T1000 (cell line): ENCODE measurements around the gene SLC6A3.
"Not testable (repeated sequence)": the region's sequence is repeated elsewhere in the genome, so short reads cannot be mapped to it uniquely, and the experiment has no call there.

ENCODE experiments used
- DNase-seq: peaks from one replicate; lab custom pipeline; 2025; ENCODE audit warnings: mixed read lengths; lab: John Stamatoyannopoulos, UW

The SLC6A3 gene

DNA sequence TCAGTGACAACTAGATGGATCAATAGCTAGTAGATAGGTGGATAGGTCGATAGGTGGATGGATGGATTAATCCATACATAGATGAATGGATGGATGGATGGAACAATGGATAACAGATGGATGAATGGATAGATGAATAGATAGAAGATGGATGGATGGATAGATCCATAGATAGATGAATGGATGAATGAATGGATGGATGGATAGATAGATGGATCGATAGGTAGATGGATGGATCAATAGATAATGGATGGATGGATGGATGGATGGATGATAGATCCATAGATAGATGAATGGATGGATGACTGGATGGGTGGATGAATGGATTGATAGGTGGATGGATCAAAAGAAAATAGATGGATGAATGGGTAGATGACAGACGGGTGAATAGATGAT is 5.1 kb downstream of the SLC6A3 start:
- no peak for DNase-seq

DNA sequence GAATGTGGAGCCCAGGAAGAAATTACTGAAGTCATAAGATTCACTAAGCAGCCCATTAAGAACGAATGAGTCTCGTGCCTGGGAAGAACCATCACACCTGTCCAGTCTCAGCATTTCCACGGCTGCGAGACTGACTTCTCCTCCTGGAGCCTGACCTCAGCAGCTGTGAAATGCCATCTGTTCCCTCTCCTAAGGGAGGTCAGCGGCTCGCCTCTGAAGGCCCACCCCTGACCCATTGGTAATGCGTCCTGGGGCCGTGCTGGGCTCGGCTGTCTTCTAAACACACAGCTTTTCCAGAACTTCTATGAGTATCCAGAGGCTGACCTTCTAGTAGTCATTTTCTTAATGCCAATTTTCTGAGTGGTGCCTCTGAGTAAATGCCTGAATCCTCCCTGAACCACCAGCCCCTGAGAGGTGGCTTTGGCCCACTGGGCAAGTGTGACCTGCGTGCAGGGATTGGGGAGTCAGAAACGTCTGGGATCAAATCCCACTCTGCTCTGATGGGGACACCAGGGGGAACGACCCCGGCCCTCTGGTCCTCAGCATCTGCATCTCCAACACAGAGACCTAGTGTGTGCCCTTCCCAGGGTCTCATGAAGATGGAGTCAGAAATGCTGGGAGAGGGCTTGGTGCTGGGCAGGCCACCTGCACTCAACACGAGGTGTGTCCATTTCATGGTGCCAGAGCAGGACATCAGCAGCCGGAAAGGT is 5.7 kb downstream of the SLC6A3 start:
- DNase-seq, result no peak

- no peak for DNase-seq
Measured at GRCh38 chr5:1438871-1439270, 6.4 kb downstream of the SLC6A3 start.

DNA sequence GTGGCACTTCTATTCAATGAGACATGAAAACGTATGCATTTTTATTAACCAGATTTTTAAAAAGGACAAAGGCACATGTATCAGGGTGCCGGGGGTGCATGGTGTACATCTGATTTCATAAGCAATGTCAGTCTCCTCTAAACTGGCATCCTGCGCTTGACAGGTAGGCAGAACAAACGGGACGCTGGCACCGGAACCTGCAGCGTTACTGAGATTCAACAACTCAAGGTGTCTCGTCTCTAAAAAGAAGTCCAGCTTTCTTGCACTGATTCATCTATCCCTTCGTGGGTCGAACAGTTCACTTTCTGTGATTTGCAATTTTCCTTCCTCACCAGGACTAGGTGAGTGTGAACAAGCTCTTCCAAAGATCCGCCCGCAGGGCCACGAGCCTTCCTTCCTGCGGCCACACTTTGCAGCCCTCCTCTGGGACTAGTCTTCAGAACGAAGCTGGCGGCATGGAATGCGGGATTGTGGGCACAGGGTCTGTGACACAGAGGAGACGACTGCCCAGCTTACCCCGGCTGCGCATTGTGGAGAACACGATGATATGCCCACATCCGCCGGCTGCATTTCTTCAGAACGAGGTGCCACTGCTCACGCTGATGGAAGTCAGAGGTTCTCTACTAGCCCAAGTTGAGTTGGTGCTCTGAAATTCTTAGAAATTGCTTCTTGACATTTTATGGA is 7.2 kb downstream of the SLC6A3 start:
- no peak for DNase-seq

- DNase-seq, result no peak
Measured at GRCh38 chr5:1437226-1437829, 7.9 kb downstream of the SLC6A3 start.

GRCh38 chr5:1436681-1437080 is 8.6 kb downstream of the SLC6A3 start:
- no peak for DNase-seq

DNA sequence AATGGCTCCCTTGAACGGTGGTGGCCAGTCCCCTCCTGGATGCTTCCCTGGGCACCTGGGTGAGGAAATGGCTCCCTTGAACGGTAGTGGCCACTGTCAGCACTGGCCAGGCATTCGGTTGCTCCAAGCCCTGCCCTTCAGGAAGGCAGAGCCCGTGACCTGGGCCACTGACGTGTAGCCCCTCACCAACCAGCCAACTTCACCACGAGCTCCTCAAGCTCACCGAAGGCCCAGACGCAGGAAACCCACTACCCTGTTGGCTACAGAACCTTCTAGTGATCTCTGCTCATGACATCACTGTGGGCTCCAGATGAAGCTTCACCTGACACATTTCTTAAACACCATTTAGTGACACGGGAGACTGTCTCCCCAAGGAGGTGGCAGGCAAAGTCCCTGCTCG is 9.2 kb downstream of the SLC6A3 start:
- DNase-seq, result no peak

GRCh38 chr5:1435369-1435768 is 9.9 kb downstream of the SLC6A3 start:
- no peak for DNase-seq

GRCh38 chr5:1432296-1432695 is 12.9 kb downstream of the SLC6A3 start:
- DNase-seq, result no peak

- DNase-seq, result no peak
Measured at GRCh38 chr5:1431896-1432295, 13.3 kb downstream of the SLC6A3 start.

- DNase-seq, result no peak
Measured at GRCh38 chr5:1431021-1431811, 14.0 kb downstream of the SLC6A3 start.

GRCh38 chr5:1430121-1430795 is 15.0 kb downstream of the SLC6A3 start:
- DNase-seq, result no peak

DNA sequence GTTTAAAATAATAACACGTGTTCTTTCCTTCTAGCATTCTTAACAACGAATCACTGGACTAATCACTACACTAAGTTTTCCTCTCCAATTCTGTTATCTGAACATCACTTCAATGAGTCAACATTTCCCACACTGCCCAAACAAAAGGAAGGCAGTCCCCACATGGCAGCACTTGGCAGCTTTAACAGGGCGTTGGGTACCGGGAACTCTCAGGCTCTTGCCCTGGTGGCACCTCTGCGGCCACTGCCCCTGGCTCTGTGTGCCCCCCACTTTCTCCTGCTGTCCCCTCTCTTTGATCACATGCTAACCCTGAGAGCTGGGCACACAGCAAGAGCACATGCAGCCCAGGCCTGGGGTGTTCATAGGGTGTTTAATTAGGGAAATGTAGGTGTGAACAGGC is 15.7 kb downstream of the SLC6A3 start:
- DNase-seq, result no peak

DNA sequence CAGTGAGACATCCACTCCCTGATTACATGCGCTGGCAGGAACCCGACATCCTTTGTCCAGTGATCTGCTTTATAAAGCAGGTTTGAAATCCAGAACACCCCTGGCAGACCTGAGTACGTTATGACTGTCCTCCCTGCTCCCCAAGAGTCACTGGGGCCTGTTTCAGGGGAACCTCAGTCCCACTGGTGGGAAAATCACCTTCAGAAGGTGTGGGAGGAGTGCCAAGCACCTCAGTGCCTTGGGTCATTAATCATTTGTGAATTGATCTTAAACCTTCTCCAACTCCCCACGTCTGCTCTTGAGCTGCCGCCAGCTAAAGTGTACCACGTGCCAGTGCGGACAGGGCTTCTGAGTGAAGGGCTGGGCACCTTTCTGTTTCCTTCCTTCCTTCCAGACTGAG is 16.2 kb downstream of the SLC6A3 start:
- no peak for DNase-seq

DNA sequence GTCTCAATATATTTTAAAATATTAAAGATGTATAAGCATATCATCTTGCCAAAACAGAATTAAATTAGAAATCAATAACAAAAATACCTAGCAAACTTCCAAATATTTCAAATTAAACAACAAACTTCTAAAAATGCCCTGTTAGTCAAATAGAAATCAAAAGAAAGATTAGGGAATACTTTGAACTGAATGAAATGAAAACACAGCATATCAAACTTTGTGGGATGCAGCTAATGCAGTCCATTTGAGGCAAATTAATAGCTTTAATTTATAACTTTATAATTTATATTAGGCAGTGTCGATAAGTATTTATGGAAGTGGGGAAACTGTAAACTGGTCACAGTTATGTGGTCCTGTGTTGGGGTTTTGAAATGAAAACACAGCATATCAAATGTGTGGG is 17.1 kb downstream of the SLC6A3 start:
- DNase-seq, result no peak

DNA sequence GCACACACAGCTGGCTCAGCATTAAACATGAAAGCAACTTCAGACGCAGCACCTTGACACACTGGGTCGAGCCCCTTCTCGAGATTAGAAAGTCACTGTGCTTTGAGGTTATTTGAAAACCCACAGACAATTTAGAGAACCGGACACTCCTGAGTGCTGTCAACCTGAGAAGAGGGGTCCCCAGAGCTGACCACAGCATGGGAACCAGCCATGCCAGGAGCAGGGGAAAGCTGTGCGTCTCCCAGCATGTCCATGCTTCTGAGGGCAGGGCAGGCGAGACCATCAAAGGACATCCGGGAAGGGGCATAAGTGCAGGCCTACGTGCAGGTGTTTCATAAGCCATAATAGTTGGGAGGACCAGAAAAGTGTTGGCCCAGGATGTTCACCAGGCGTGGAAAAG is 20.5 kb downstream of the SLC6A3 start:
- DNase-seq, result no peak

GRCh38 chr5:1423901-1424603 is 21.2 kb downstream of the SLC6A3 start:
- no peak for DNase-seq

DNA sequence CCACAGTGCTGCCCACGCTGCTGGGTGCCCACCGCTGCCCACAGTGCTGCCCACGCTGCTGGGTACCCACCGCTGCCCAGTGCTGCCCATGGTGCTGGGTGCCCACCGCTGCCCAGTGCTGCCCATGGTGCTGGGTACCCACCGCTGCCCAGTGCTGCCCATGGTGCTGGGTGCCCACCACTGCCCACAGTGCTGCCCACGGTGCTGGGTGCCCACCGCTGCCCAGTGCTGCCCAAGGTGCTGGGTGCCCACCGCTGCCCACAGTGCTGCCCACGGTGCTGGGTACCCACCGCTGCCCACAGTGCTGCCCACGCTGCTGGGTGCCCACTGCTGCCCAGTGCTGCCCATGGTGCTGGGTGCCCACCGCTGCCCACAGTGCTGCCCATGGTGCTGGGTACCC is 22.7 kb downstream of the SLC6A3 start:
- not testable (repeated sequence) for DNase-seq

DNA sequence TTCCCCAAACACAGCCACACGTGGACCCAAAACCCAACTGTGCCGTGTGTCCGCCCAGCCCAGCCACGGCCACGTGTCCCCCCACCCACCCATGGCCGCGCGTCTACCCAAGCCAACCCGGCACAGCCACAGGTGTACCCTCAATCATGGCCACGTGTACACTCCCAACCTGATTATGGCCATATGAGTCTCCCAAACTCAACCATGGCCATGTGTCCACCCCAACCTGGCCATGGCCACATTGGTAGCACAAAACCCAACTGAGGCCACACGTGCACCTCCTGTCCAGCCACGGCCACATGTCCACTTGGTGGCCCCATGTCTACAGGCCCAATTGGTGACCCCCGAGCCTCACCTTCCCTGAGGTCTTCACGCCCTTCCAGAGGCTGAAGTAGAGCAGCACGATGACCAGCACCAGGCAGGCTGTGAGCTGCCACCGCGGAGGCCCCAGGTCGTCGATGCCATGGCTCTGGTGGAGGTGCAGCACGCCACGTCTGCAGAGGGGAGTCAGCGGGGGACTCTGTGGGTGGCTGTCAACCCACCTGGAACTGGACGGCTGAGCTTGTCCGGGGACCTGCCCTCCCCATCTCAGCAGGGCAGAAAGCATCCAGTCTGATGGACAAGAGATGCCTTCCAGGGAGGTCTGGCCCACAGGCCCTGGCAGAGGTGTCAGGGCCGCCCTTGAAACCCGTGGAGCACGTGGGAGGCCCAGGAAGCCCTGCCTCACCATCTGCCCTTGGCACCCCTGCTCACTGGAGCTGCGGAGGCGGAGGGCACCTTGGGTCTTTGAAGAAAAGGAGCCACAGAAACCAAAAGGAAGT is 23.5 kb downstream of the SLC6A3 start:
- no peak for DNase-seq
